H9 (cell line): ENCODE measurements around the gene ASCC2. TPM values are rescaled to one million over a fixed set of nuclear protein-coding genes. Genes with fewer than 3 reads are reported as not detected.

ENCODE experiments used
- DNase-seq: peaks from one replicate; pipeline ENCODE4 v3.0.0-alpha.2; 2017
- H2AFZ ChIP-seq: one replicate; pipeline ENCODE4 v1.6.1; 2013; ENCODE audit warnings: mild to moderate bottlenecking, low read length, control low read depth, moderate library complexity
- H2AK5ac ChIP-seq: 2 replicates; pipeline ENCODE4 v1.6.1; 2013; ENCODE audit warnings: low read length, control low read depth, mixed read lengths; ENCODE audit not compliant: insufficient read length
- H2BK120ac ChIP-seq: one replicate; pipeline ENCODE4 v1.6.1; 2013; ENCODE audit warnings: low read depth, mild to moderate bottlenecking, low read length, control low read depth, inconsistent platforms; ENCODE audit not compliant: poor library complexity, severe bottlenecking
- H2BK12ac ChIP-seq: 2 replicates; pipeline ENCODE4 v1.6.1; 2013; ENCODE audit warnings: low read length, control low read depth, mixed read lengths, low read depth; ENCODE audit not compliant: insufficient read length
- H2BK15ac ChIP-seq: 2 replicates; pipeline ENCODE4 v1.6.1; 2013; ENCODE audit warnings: low read depth, low read length, control low read depth
- H2BK20ac ChIP-seq: one replicate; pipeline ENCODE4 v1.6.1; 2013; ENCODE audit warnings: low read depth, mild to moderate bottlenecking, low read length, control low read depth, inconsistent platforms; ENCODE audit not compliant: poor library complexity, severe bottlenecking
- H2BK5ac ChIP-seq: 2 replicates; pipeline ENCODE4 v1.6.1; 2013; ENCODE audit warnings: low read length, control low read depth, mixed read lengths; ENCODE audit not compliant: insufficient read length
- H3K14ac ChIP-seq: 2 replicates; pipeline ENCODE4 v1.6.1; 2013; ENCODE audit warnings: low read length, control low read depth; ENCODE audit not compliant: insufficient read depth
- H3K18ac ChIP-seq: 2 replicates; pipeline ENCODE4 v1.6.1; 2013; ENCODE audit warnings: low read depth, mild to moderate bottlenecking, mixed read lengths, low read length, control low read depth; ENCODE audit not compliant: insufficient read length
- H3K23ac ChIP-seq: 2 replicates; pipeline ENCODE4 v1.6.1; 2013; ENCODE audit warnings: low read length, control low read depth, mixed read lengths, low read depth; ENCODE audit not compliant: insufficient read length
- H3K23me2 ChIP-seq: 2 replicates; pipeline ENCODE4 v1.6.1; 2013; ENCODE audit warnings: low read depth, mild to moderate bottlenecking, mixed read lengths, low read length, control low read depth; ENCODE audit not compliant: insufficient read length, poor library complexity, severe bottlenecking
- H3K27ac ChIP-seq: 2 replicates; pipeline ENCODE4 v1.5.1; 2013; ENCODE audit warnings: low read length, control low read depth, mixed read lengths, low read depth; ENCODE audit not compliant: insufficient read length
- H3K27me3 ChIP-seq: 2 replicates; pipeline ENCODE4 v1.6.1; 2013; ENCODE audit warnings: low read length, control low read depth, inconsistent platforms; ENCODE audit not compliant: insufficient read depth
- H3K4ac ChIP-seq: 2 replicates; pipeline ENCODE4 v1.6.1; 2013; ENCODE audit warnings: low read depth, mild to moderate bottlenecking, control low read depth, inconsistent platforms, low read length, moderate library complexity
- H3K4me1 ChIP-seq: 2 replicates; pipeline ENCODE4 v1.6.1; 2013; ENCODE audit warnings: low read length, control low read depth, inconsistent platforms; ENCODE audit not compliant: insufficient read depth
- H3K4me2 ChIP-seq: 2 replicates; pipeline ENCODE4 v1.6.1; 2013; ENCODE audit warnings: low read length, control low read depth, mixed read lengths; ENCODE audit not compliant: insufficient read length, insufficient read depth
- H3K56ac ChIP-seq: 2 replicates; pipeline ENCODE4 v1.6.1; 2013; ENCODE audit warnings: low read depth, mild to moderate bottlenecking, mixed read lengths, low read length, control low read depth; ENCODE audit not compliant: insufficient read length
- H3K79me1 ChIP-seq: 2 replicates; pipeline ENCODE4 v1.6.1; 2013; ENCODE audit warnings: low read depth, mild to moderate bottlenecking, moderate library complexity, low read length, control low read depth, inconsistent platforms; ENCODE audit not compliant: insufficient read depth, poor library complexity, severe bottlenecking
- H3K79me2 ChIP-seq: 2 replicates; pipeline ENCODE4 v1.6.1; 2013; ENCODE audit warnings: low read length, control low read depth, inconsistent platforms; ENCODE audit not compliant: insufficient read depth
- H3K9ac ChIP-seq: 2 replicates; pipeline ENCODE4 v1.6.1; 2013; ENCODE audit warnings: low read length, control low read depth, mixed read lengths; ENCODE audit not compliant: insufficient read length; ENCODE audit errors: extremely low read depth
- H3K9me3 ChIP-seq: one replicate; pipeline ENCODE4 v1.6.1; 2013; ENCODE audit warnings: low read depth, low read length, inconsistent platforms; ENCODE audit not compliant: control insufficient read depth
- H3T11ph ChIP-seq: one replicate; pipeline ENCODE4 v1.6.1; 2013; ENCODE audit warnings: mild to moderate bottlenecking, low read length, control low read depth, inconsistent platforms
- H4K20me1 ChIP-seq: one replicate; pipeline ENCODE4 v1.6.1; 2013; ENCODE audit not compliant: control insufficient read depth, insufficient read length, insufficient read depth
- H4K5ac ChIP-seq: 2 replicates; pipeline ENCODE4 v1.6.1; 2013; ENCODE audit warnings: low read depth, mild to moderate bottlenecking, mixed read lengths, low read length, control low read depth; ENCODE audit not compliant: insufficient read length
- H4K8ac ChIP-seq: replicated peaks from 2 replicates; pipeline ENCODE4 v1.6.1; 2013; ENCODE audit warnings: low read length, control low read depth, mixed read lengths, low read depth; ENCODE audit not compliant: insufficient read length
- H4K91ac ChIP-seq: 2 replicates; pipeline ENCODE4 v1.6.1; 2013; ENCODE audit warnings: low read depth, mild to moderate bottlenecking, moderate library complexity, mixed read lengths, low read length, control low read depth; ENCODE audit not compliant: insufficient read length
- H3K27ac Mint-ChIP-seq, 3 experiments: 2 replicates in 2 of 3; 3 replicates in 1 of 3; pipeline ENCODE4 v1.8.0; 2020 to 2021; ENCODE audit warnings: mixed read lengths in 3 of 3, mild to moderate bottlenecking in 1 of 3, moderate library complexity in 1 of 3
- H3K27me3 Mint-ChIP-seq: 2 replicates; pipeline ENCODE4 v1.8.0; 2021; ENCODE audit warnings: low read depth, mild to moderate bottlenecking, moderate library complexity, mixed read lengths
- H3K36me3 Mint-ChIP-seq, 3 experiments: 2 replicates in 2 of 3; 3 replicates in 1 of 3; pipeline ENCODE4 v1.8.0; 2020 to 2021; ENCODE audit warnings: low read depth in 3 of 3, mixed read lengths in 3 of 3; ENCODE audit not compliant: insufficient read depth in 1 of 3
- H3K4me1 Mint-ChIP-seq, 2 experiments: 2 replicates each; pipeline ENCODE4 v1.8.0; 2020; ENCODE audit warnings: mixed read lengths in 2 of 2
- H3K4me3 Mint-ChIP-seq, 2 experiments: 2 replicates in 1 of 2; 3 replicates in 1 of 2; pipeline ENCODE4 v1.8.0; 2020 to 2021; ENCODE audit warnings: mild to moderate bottlenecking in 2 of 2, mixed read lengths in 2 of 2, moderate library complexity in 1 of 2
- H3K9me3 Mint-ChIP-seq, 2 experiments: 2 replicates in 1 of 2; 3 replicates in 1 of 2; pipeline ENCODE4 v1.8.0; 2020; ENCODE audit warnings: mild to moderate bottlenecking in 2 of 2, mixed read lengths in 2 of 2, moderate library complexity in 1 of 2
- CTCF ChIP-seq: fragments of 200-600 bp; sonication (generic); conservative IDR thresholded peaks from 3 replicates; pipeline ENCODE4 v1.8.0; 2021; ENCODE audit warnings: antibody characterized with exemption, mild to moderate bottlenecking
- WGBS: extraction: QIAGEN DNeasy Blood & Tissue Kit; methylation state at CpG from one replicate; pipeline ENCODE4 v1.1.7; 2013; ENCODE audit warnings: missing lambda C conversion rate, low lambda C conversion rate, mixed read lengths; ENCODE audit not compliant: insufficient read length; ENCODE audit errors: extremely low coverage; 5-methylcytosine and 5-hydroxymethylcytosine counted together
- total RNA-seq: library from RNA; stranded (reverse); gene quantifications from 2 replicates; pipeline ENCODE4 v1.2.1, GENCODE V29; 2021

Gene ASCC2
- total RNA-seq, 1 experiment from 2014 or later: 48.2 TPM

GRCh38 chr22:29765905-29766631, 72.0 kb downstream of the ASCC2 start:
- Histone ChIP-seq H4K8ac (no peak overlapping the region), H3K23ac (no peak overlapping the region), H3K4ac (no peak overlapping the region), H3K56ac (no peak overlapping the region), H3K27me3 (no peaks in the 10 kb centered on the region), H2BK20ac (no peak overlapping the region), H2AFZ (no peak overlapping the region), H3K27ac (no peak overlapping the region), H4K20me1 (no peaks in the 10 kb centered on the region), H4K5ac (no peak overlapping the region), H3K79me2 (peaks cover 7% of the 10 kb centered on the region; the same call in 1 of the 2 replicates), H3K9me3 (no peaks in the 10 kb centered on the region), H4K91ac (no peak overlapping the region), H2AK5ac (no peak overlapping the region), H3K4me1 (peaks cover 2% of the 10 kb centered on the region; the same call in 1 of the 2 replicates), H2BK120ac (no peak overlapping the region), H3K14ac (0 out of 2 replicates have a peak overlapping the region, but pooled peaks have one; percentile 8), H3T11ph (no peak overlapping the region), H3K9ac (peak overlapping the region; percentile 71), H3K23me2 (peaks cover 13% of the 10 kb centered on the region), H2BK5ac (no peak overlapping the region), H3K18ac (peak overlapping the region; percentile 10), H3K4me2 (peak overlapping the region; percentile 90), H2BK15ac (no peak overlapping the region), H3K79me1 (no peaks in the 10 kb centered on the region), H2BK12ac (no peak overlapping the region)
- Mint-ChIP-seq H3K4me3 (peak overlapping the region; percentile 100), H3K36me3 (peaks cover 12 to 29% (median 23%) of the 10 kb centered on the region in 3 experiments; a peak in 6 of 7 replicates), H3K9me3 (no peaks in the 10 kb centered on the region), H3K27ac (peak overlapping the region; percentile 76 to 96 (median 87); a peak in 6 of 7 replicates), H3K4me1 (peaks cover 15 to 17% of the 10 kb centered on the region in 2 experiments), H3K27me3 (no peaks in the 10 kb centered on the region)
- WGBS: no CpG with 5 or more reads among the region's 15 CpGs
- DNase-seq: no peak
- no peak for TF ChIP-seq CTCF
